GM18520 (cell line): ENCODE results near the gene PEAK1.
A peak's percentile ranks its signal among the peaks of the same experiment; 100 is the strongest.

ENCODE experiments used
- ATAC-seq: cut with Tn5 transposase; IDR thresholded peaks from one replicate; pipeline ENCODE4 v1.9.1; 2021; ENCODE audit not compliant: unreplicated experiment

PEAK1 gene, protein sequence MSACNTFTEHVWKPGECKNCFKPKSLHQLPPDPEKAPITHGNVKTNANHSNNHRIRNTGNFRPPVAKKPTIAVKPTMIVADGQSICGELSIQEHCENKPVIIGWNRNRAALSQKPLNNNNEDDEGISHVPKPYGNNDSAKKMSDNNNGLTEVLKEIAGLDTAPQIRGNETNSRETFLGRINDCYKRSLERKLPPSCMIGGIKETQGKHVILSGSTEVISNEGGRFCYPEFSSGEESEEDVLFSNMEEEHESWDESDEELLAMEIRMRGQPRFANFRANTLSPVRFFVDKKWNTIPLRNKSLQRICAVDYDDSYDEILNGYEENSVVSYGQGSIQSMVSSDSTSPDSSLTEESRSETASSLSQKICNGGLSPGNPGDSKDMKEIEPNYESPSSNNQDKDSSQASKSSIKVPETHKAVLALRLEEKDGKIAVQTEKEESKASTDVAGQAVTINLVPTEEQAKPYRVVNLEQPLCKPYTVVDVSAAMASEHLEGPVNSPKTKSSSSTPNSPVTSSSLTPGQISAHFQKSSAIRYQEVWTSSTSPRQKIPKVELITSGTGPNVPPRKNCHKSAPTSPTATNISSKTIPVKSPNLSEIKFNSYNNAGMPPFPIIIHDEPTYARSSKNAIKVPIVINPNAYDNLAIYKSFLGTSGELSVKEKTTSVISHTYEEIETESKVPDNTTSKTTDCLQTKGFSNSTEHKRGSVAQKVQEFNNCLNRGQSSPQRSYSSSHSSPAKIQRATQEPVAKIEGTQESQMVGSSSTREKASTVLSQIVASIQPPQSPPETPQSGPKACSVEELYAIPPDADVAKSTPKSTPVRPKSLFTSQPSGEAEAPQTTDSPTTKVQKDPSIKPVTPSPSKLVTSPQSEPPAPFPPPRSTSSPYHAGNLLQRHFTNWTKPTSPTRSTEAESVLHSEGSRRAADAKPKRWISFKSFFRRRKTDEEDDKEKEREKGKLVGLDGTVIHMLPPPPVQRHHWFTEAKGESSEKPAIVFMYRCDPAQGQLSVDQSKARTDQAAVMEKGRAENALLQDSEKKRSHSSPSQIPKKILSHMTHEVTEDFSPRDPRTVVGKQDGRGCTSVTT (N-terminal part only)

DNA sequence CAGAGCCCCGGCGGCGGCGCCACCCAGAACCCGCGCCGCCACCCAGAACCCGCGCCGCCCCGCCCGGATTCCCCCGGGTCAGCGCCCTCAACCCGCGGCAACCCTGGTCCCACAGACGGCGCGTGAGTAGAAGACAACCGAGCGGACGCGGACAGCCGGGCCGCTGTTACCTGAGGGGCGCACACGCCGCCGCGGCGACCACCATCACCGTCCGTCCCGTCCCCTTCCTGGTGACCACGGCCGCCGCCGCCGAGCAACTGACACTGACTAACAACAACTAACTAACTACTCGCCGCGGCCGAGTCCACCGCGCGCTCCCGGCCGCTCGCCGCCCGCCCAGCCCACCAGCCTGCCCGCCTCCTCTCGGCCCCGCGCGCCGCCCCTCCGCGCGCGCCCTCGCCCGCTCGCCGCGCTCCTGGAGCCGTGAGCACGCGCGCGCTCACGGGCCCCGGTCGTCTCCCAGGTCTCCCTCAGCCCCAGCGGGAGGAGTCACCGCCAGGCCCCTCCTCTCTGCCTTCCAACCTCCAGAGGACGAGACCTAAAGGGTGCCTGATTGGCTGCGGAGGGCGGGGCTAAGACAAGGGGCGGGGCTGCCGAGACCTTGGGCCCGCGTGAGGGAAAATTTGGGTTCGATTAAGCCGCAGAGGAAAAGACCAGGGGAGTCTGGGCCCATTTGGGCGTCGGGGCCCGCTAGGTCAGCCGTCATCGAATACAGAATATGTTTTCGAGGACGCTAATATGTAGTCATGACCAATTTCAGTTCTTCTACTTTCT lies at the start of gene PEAK1:
Gene PEAK1 (minus strand): TSS at position 269 of the 774 bp plus-strand sequence. CDS start 238,178 bp downstream, outside the sequence.
- ATAC-seq: peak; percentile 91

DNA sequence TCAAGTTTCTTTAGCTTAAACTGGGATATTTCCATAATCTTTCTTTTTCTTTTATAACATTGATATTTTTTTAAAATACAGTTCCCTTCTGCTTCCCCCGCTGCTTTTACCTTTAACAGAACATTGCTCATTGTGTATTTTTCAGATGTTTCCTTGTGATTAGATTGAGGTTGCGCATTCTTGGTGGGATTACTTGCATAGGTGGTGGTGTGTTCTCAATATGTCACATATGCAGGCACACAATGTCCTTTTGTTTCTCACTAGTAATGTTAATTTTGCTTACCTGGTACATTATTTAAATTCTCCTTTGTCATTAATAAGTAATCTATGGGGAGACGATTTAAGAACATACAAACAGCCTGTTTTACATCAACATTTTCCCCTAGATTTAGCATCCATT lies 49.0 kb upstream of the PEAK1 start:
- ATAC-seq: no peak

DNA sequence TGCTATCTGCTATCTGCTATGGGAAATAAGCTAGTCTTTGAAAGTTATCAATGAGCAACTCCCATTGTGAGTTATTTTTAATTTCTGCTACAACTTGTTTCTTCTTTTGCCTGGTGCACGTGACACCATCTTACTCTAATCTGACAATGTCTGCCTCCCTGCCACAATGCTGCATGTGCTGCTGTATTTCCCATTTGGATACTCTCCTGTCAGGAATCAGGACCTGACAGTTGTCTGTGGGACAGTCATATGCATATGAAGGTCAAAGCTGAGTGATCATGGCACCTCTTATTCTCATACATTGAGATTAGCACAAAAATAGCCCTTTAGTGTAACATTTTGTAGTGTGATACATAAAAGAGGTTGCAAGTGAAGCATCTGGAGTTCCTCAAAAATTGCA lies 46.6 kb upstream of the PEAK1 start:
- ATAC-seq: no peak

DNA sequence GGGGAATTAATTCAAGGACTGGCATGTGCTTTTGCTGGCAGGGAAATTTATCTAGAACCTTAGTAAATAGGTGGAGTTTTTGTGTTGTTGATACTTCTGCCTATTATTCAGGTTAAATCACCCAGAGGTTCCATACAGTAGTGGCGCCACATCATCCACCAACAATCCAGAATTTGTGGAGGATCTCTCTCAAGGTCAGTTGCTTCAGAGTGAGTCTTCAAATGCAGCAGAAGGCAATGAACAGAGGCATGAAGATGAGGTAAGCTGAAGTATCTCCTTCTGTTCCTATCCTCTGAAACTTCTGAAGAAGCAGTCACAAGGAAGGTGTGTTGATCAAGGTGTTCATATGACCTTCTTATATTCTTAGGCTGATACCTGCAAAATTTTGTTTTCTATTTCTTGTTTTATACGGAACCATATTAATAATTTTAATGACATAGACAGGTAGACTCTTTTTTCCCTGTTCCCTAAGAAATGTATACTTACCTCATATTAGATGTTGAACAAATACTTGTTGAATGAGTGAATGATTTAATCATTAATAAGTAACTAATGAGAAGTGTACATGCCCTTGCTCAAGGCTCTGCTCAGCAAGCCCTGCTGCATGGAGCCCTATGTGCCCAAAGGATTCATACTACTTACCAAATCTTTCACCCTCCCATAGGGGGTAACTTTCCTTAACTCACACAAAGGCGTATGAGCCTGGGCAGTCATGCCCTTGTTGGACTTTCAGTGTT lies 44.4 kb upstream of the PEAK1 start:
- ATAC-seq: no peak

DNA sequence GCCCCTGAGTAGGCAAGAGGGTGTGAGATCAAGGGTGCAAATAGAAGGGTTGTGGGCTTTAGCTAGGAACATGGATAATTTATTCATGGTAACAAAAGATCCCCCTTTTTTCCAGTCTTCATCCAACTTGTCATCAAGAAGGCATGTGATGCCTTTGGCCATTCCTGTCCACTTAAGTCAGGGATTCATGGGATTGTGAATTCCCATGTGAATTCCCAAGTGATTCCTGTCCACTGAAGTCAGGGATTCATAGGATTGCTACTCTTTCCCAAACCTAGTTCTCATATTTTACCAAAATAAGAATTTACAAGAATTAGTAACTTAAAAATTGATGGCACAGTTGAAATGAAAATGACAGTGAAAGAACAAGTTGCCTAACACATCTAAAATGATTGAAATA lies 41.6 kb upstream of the PEAK1 start:
- ATAC-seq: no peak

DNA sequence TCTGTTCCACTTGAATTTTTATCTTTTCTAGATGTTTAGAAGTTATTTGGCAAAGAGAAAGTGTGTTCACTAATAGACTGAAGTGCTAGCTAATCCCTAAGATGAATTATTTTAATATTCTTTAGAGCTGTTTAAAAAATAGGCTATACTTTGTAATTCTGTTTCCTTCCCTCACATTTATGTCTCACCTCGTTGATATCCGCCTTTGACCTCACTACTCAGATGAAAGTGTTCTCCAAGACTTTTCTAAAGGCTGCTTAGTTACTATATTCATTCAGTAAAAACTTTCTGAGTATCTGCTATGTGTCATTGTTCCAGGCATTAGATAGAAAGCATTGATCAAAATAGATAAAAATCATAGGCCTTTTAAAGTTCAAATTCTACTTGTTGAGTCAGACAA lies 39.1 kb upstream of the PEAK1 start:
- no peak for ATAC-seq

DNA sequence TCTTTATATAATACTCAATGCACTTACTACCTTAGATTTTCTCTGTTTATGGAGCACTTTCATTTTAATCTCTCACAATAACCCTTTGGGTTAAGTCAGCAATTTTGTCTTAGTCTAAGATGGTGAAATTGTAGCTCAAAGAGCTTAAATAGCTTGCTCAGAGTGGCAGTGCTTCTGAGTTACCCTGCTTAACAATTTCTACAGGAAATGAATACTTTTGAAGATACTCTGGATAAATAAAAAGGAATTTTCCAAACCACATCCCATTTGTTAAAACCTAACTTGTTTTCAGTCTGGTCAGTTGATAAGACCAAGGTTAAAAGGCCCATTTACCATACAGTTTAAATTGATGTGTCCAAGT lies 38.0 kb upstream of the PEAK1 start:
- ATAC-seq: no peak

DNA sequence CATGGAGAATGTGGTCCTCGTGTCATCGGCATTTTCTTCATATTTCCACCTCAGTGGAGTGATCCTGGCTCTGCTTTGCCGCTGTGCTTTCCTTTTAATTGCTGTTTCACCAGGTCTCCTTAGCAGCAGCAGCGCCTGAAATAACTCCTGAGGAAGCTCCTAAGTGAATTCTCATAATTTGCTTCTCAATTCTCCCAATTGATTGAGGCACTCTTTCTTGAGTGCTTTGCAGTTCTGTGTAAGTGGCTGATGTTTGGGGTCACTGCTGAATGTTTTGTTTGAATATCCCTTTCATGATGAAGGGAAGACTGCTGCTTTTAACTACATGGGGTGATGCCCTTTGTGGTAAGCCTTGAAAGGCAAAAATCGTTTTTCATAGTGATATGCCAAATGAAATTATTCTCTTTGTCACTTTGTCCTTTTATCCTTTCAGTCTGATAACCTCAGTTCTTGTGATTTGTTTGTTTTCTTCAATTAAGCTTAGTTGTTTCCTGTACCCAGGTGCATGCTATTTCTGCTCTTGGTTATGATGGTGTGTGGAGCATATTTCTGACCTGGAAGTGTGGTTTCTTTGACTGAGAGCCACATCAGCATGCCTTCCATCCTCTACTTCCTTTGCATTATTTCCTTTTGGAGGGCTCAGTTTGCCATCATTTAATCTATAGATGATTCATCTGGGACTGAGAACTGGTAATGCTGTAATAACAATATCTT lies 37.4 kb upstream of the PEAK1 start:
- ATAC-seq: no peak

DNA sequence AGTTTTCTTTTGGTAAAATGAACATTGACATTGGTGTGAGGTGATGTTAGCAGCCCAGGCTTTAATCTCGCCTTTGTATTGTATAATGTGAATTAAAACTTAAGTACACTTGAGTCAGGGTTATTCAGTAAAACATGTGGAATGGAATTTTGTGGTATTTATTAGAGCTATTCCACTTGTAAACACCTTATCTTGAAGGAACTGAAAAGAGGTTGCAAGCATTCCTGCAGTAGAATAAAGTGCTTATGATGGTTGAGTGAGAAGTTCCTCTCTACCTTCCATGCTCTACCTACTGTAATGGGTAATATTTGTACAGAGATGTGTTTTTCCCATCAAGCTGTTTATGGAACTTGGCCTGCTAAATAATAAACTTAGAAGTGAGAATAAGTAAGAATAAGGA lies 36.8 kb upstream of the PEAK1 start:
- no peak for ATAC-seq

DNA sequence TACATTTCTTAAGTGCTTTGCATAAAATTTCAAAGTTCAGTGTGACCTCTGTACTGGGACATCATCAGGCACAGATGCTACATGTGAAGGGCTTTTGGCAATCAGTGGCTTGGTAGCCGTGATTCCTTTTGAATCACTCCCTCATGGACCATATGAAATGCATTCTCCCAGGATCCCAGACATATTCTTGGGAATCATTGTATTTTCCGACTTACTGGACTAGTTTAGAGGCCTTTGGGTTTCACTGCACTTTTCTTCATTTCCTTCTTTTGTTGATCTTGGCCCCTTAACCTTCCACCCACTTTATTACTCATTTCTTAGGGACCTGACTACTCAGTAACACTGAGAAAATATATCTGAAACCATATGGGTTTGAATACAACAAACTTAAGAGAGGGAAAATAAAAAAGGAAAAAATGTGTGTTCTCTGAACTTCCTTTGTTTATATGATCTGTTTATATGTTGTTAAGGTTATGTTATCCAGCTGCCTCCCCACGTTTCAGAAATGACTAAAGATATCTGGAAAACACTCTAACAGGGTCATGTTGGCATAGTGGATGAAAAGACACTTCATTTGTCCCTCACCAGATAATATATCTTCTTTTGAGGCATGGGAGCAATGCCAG lies 35.9 kb upstream of the PEAK1 start:
- no peak for ATAC-seq

DNA sequence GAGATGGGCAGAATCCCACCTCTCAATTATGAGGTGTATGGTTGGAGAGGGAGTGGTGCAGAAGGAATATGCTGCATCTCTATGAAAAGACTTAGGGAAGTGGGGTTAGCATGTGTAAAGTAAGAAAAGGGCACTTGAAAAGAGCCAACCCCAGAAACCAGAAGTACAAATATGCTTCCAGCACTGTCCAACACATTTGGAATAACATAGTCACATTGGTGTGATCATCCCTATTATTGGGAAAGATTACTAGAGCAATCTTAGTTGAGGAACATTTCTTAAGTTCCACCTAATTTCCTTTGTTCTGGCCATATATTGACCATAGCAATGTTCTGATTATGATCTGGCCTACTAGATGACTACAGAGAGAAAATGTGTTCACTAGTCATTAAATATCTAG lies 35.0 kb upstream of the PEAK1 start:
- ATAC-seq: no peak

DNA sequence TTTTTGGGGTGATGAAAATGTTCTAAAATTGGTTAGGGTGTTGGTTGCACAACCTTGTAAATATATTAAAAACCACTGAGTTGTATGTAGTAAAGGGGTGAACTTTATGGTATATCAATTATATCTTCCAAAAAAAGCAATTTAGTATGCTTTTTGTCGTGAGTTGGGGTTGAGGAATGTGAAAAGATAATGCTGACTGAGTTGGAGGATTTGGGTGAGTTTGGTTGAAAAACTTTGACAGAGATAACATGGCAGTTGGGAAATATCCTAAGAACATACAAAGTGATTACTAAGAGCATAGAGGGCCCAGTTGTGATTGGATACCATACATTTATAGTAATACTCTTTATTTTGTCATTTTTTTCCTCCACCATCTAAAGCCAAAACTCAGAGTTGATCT lies 34.4 kb upstream of the PEAK1 start:
- ATAC-seq: no peak

DNA sequence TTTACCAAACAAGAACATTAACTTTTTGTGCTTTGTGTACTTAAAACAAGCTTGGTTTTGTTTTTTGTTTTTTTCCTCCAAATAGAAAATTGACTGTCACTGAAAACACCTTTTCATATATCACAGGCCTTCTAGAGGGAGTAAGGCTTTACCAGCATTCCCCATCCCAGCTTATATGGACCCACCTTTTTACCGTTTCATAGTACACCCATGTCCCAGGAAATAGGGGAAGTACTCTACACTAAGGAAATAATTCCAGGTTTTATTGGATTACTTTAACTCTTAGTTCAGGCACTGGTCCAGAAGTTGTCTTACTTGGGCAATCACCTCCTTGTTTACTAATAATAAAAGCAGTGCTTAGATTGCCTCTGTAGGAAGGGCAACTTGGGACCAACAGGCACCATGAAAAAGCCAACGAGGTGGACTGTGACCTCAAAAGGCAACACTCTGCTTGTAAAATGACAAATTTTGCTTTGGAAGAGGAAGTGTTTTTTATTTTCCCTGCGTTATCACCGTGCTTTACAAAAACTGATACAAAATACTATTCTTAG lies 27.0 kb upstream of the PEAK1 start:
- no peak for ATAC-seq

DNA sequence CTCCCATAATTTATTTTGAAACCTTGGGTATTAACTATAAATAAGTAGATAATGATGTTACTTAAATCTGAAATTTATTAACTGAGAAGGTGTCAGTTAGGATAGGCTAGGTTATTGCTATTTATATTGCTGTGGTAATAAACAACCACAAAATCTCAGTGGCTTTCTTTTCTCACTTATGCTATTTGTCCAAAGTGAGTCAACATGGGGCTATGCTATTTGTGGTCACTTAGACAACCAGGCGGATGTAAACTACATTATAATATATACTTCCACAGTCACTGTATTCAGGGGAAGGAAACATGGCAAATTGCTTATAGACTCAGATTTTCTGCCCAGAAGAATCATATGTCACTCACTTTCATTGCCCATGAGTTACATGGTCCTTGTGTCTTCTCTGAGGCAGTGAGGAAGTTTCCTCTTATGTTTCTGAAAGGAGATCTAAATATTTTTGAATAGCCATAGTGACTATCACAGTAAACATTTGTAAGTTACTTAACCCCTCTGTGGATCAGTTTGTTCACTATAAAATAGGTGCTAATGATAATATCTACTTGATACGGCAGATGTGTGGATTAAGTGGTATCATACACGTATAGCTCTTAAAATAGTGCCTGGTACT lies 20.6 kb upstream of the PEAK1 start:
- ATAC-seq: peak; percentile 89

DNA sequence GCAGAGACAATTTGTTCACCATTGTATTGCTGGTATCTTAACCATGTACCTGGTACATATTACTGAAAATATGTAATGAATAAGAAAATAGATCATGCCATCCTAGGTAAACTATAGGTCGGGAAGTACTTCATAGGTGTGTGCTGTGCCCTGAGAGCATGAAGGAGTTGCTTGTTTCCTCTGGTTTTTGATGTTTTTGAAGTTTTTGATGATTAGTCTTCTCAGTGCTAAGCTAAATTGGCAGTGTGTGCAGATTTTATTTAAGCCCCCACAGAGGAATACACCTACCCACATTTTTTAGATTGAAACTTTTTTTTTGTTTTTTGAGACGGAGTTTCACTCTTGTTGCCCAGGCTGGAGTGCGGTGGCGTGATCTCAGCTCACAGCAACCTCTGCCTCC lies 17.4 kb upstream of the PEAK1 start:
- ATAC-seq: no peak

DNA sequence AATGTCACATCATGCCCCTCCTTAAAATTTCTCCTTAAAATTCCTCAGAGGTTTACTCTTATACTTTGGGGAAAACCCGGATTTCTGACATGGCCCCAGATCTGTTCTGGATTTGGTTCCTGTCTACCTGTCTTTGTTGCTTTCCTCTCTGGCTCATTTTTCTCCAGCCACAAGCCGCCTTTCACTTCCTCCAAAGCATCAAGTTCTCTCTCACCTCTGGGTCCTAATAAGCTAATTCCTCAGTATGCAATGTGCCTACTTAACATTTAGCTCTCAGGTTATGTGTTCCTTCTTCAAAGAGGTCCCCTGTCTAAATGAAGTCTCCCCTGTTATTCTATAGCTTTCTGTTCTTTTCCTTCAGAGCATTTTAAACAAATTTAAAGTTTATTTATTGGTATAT lies 16.9 kb upstream of the PEAK1 start:
- ATAC-seq: no peak

DNA sequence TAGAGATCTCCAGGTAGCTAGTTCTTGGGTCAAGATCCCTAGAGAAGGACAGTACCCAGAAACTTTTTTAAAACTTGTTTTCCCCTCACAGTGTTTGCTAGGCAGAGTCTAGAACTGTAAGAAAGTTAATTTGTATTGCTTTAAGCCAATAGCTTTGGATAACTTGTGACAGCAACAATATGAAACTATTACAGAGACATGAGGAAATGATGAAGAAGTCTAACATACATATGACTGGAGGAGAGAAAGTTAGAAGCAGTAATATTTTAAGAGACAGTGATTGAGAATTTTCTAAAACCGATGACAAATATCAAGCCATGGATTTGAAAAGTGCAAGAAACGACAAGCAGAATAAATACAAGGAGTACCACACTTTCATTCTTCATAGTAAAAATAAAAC lies 10.7 kb upstream of the PEAK1 start:
- ATAC-seq: no peak

DNA sequence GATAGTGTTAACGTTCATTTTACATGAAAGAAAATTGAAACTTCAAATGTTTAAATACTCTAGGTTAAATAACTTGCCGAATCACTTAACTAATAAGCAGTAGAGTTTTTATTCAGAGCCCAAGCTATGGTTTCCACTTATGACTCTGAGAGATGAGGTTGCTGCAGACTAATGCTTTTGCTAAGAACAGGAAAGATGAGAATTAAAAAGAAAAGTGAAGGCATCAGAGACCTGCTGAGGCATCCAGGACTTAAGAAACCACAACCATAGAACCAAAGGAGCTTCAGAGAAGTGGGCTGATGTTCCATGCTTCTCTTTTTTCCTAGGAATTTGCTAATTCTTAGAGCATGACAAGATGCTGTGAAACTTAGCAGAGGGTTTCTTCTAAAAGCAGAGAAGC lies 10.3 kb upstream of the PEAK1 start:
- no peak for ATAC-seq

DNA sequence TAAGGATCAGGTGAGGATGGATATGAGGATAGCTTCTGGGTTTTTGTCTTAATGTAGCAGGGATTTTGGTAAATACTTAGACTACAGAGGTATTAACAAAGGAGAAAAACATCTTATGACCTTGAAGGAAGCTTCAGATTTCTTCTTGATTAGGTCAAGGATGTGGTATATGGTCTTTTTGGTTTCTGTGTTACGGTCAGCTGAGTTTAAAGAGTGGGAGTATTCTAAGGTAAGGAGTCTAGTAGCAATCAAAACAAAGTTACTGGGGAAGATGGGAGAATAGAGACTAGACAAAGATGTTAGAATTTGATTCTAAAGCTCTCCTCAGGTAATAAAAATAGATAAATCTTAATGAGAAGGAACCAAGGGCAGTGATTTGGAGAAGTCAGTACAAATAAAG lies 7.0 kb upstream of the PEAK1 start:
- ATAC-seq: no peak
